Suppressor macrophage (primary cell): ENCODE results near the gene RABGAP1L.
"Not testable (repeated sequence)": the region's sequence is repeated elsewhere in the genome, so short reads cannot be mapped to it uniquely, and the experiment has no call there.

ENCODE experiments used
- DNase-seq, 4 experiments: peaks; one replicate each; pipeline ENCODE4 v3.0.0-alpha.2; 2020 to 2022

Gene RABGAP1L

GRCh38 chr1:174376030-174376429 is 216.7 kb downstream of the RABGAP1L start:
- no peak for DNase-seq

- no peak for DNase-seq
Observed at GRCh38 chr1:174391716-174392115, 232.4 kb downstream of the RABGAP1L start.

GRCh38 chr1:174393885-174394284 is 234.6 kb downstream of the RABGAP1L start:
- no peak for DNase-seq

GRCh38 chr1:174397261-174397660 is 237.9 kb downstream of the RABGAP1L start:
- DNase-seq, result no peak

- no peak for DNase-seq
Observed at GRCh38 chr1:174398246-174398645, 238.9 kb downstream of the RABGAP1L start.

GRCh38 chr1:174399211-174399610 is 239.9 kb downstream of the RABGAP1L start:
- DNase-seq, result no peak

GRCh38 chr1:174401075-174401474 is 241.8 kb downstream of the RABGAP1L start:
- no peak for DNase-seq

- DNase-seq, result no peak
Observed at GRCh38 chr1:174405219-174405618, 245.9 kb downstream of the RABGAP1L start.

GRCh38 chr1:174406421-174406820 is 247.1 kb downstream of the RABGAP1L start:
- no peak for DNase-seq

- DNase-seq, result no peak
Observed at GRCh38 chr1:174407665-174408064, 248.3 kb downstream of the RABGAP1L start.

GRCh38 chr1:174408146-174408545 is 248.8 kb downstream of the RABGAP1L start:
- DNase-seq, result no peak

- DNase-seq, result not testable (repeated sequence)
Observed at GRCh38 chr1:174409801-174410200, 250.5 kb downstream of the RABGAP1L start.

- DNase-seq, result no peak
Observed at GRCh38 chr1:174413632-174414031, 254.3 kb downstream of the RABGAP1L start.

- no peak for DNase-seq
Observed at GRCh38 chr1:174414203-174414602, 254.9 kb downstream of the RABGAP1L start.

- DNase-seq, result no peak
Observed at GRCh38 chr1:174415506-174415905, 256.2 kb downstream of the RABGAP1L start.

- no peak for DNase-seq
Observed at GRCh38 chr1:174417921-174418320, 258.6 kb downstream of the RABGAP1L start.

GRCh38 chr1:174425121-174425520 is 265.8 kb downstream of the RABGAP1L start:
- no peak for DNase-seq

- no peak for DNase-seq
Observed at GRCh38 chr1:174426153-174426552, 266.8 kb downstream of the RABGAP1L start.

- DNase-seq, result no peak
Observed at GRCh38 chr1:174428033-174428432, 268.7 kb downstream of the RABGAP1L start.

GRCh38 chr1:174428739-174429138 is 269.4 kb downstream of the RABGAP1L start:
- no peak for DNase-seq

- no peak for DNase-seq
Observed at GRCh38 chr1:174433451-174433850, 274.1 kb downstream of the RABGAP1L start.

- DNase-seq, result no peak
Observed at GRCh38 chr1:174445351-174445750, 286.0 kb downstream of the RABGAP1L start.

GRCh38 chr1:174445817-174446216 is 286.5 kb downstream of the RABGAP1L start:
- DNase-seq, result no peak

GRCh38 chr1:174447866-174448530 is 288.7 kb downstream of the RABGAP1L start, which contains the start of gene GPR52:
Gene GPR52 (plus strand): TSS chr1:174447964. CDS start chr1:174448112, 148 bp downstream.
- DNase-seq, result no peak

GRCh38 chr1:174448531-174448883 is 289.2 kb downstream of the RABGAP1L start:
- no peak for DNase-seq
